Loucy (cell line): ENCODE measurements around the gene SLFN12L.

ENCODE experiments used
- CTCF ChIP-seq: fragments of 200-600 bp; sonication (generic); conservative IDR thresholded peaks from 2 replicates; pipeline ENCODE4 v1.5.1; 2014; ENCODE audit warnings: mild to moderate bottlenecking, antibody characterized with exemption, low read length
- EZH2phosphoT487 ChIP-seq: fragments of 200-600 bp; IDR thresholded peaks from 2 replicates; pipeline ENCODE4 v1.6.1; 2018; ENCODE audit warnings: antibody characterized with exemption, mild to moderate bottlenecking, moderate library complexity, borderline replicate concordance

- TF ChIP-seq CTCF = no peak
- TF ChIP-seq EZH2phosphoT487 = no peak
These were observed 9.0 kb upstream of the SLFN12L start for GRCh38 chr17:35546487-35546886.
